Upper lobe of left lung (tissue), 6 donors: ENCODE results near the gene RGS17. TPM values are rescaled to one million over a fixed set of nuclear protein-coding genes. Genes with fewer than 3 reads are reported as not detected.

Source experiments
- ATAC-seq, 2 donors: fragments of 200-7000 bp; cut with Tn5 transposase; one replicate each; pipeline ENCODE4 v1.9.1; 2022; ENCODE audit warnings: mild to moderate bottlenecking in 2 of 2, moderate library complexity in 2 of 2; ENCODE audit not compliant: low FRiP score in 2 of 2
- DNase-seq, 2 donors: peaks; one replicate each; pipeline ENCODE4 v3.0.0-alpha.2; 2019 to 2020
- H3K27ac ChIP-seq, 4 donors: fragments of 200-600 bp; sonication (generic); one replicate each; pipeline ENCODE4 v1.5.1; 2016 to 2019
- H3K27me3 ChIP-seq, 4 donors: fragments of 200-600 bp; sonication (generic); one replicate each; pipeline ENCODE4 v1.5.1; 2017 to 2019
- H3K36me3 ChIP-seq, 4 donors: fragments of 200-600 bp; sonication (generic); one replicate each; pipeline ENCODE4 v1.5.1; 2016 to 2019
- H3K4me1 ChIP-seq, 4 donors: fragments of 200-600 bp; sonication (generic); one replicate each; pipeline ENCODE4 v1.5.1; 2018 to 2019
- H3K4me3 ChIP-seq, 4 donors: fragments of 200-600 bp; sonication (generic); one replicate each; pipeline ENCODE4 v1.5.1; 2017 to 2019; ENCODE audit warnings: mild to moderate bottlenecking in 2 of 4, moderate library complexity in 1 of 4
- H3K9me3 ChIP-seq, 4 donors: fragments of 200-600 bp; sonication (generic); one replicate each; pipeline ENCODE4 v1.5.1; 2018 to 2019
- CTCF ChIP-seq, 6 experiments: fragments of 450-650 bp in 4 of 6; fragments of 200-600 bp in 2 of 6; sonication (generic) in 2 of 6; IDR thresholded peaks; one replicate each; pipeline ENCODE4 v1.5.1; 2016 to 2019; ENCODE audit warnings: antibody characterized with exemption in 6 of 6
- EP300 ChIP-seq, 4 donors: sonication (generic); formaldehyde crosslinking; IDR thresholded peaks; one replicate each; pipeline ENCODE4 v1.5.1; 2017; ENCODE audit warnings: antibody characterized with exemption in 4 of 4, control low read depth in 2 of 4
- POLR2A ChIP-seq, 4 donors: fragments of 450-650 bp; IDR thresholded peaks; one replicate each; pipeline ENCODE4 v1.5.1; 2016 to 2017; ENCODE audit warnings: antibody characterized with exemption in 4 of 4, mild to moderate bottlenecking in 2 of 4
- POLR2AphosphoS5 ChIP-seq, 2 donors: sonication (generic); formaldehyde crosslinking; IDR thresholded peaks; one replicate each; pipeline ENCODE4 v1.5.1; 2017; ENCODE audit warnings: antibody characterized with exemption in 2 of 2
- WGBS, 2 donors: methylation state at CpG; one replicate each; pipeline ENCODE4 v1.1.5; 2017 to 2018; 5-methylcytosine and 5-hydroxymethylcytosine counted together
- small RNA-seq, 4 donors: library from RNA; depleted of rRNA; stranded (forward); fragments of <200 nt; gene quantifications; one replicate each; pipeline ENCODE3, GENCODE V24; 2016
- total RNA-seq, 6 donors: library from RNA; depleted of rRNA in 4 of 6; stranded (reverse); fragments of >200 nt in 4 of 6; gene quantifications; one replicate each; pipeline versions ENCODE4 v1.1.0 to v1.2.1, GENCODE V29; 2016 to 2021
- donor health status: DM: no; HTN: no; CAD: no; lungs with moderate emphysema.
- donor health status: DM: no; HTN: yes; CAD: no; lungs with severe emphysema.

The RGS17 gene
- total RNA-seq, 6 donors from 2014 or later, result 0.15 to 0.49 (median 0.28) TPM; not detected in 2

- TF ChIP-seq EP300 (IDR thresholded peaks at IDR 0.05), result no peak
- no peak for TF ChIP-seq CTCF (IDR thresholded peaks at IDR 0.05)
- TF ChIP-seq POLR2A (IDR thresholded peaks at IDR 0.05), result no peak
- no peak for TF ChIP-seq POLR2AphosphoS5 (IDR thresholded peaks at IDR 0.05)
- Histone ChIP-seq H3K36me3 (no peaks in the 10 kb centered on the region), H3K27me3 (no peaks in the 10 kb centered on the region), H3K4me3 (no peak overlapping the region), H3K27ac (no peak overlapping the region), H3K9me3 (no peaks in the 10 kb centered on the region), H3K4me1 (no peaks in the 10 kb centered on the region)
- DNase-seq (peak in 1 of 2 donors; percentile 39), ATAC-seq (no peak)
- 90 to 93% methylated on average over 24 of the region's 24 CpGs for WGBS, 2 donors
Measured at GRCh38 chr6:152959333-152959732, 171.7 kb downstream of the RGS17 start.

- no peak overlapping the region for H3K27ac ChIP-seq
- DNase-seq (no peak), ATAC-seq (no peak)
- no peaks in the 10 kb centered on the region for H3K36me3 ChIP-seq
- no peaks in the 10 kb centered on the region for H3K9me3 ChIP-seq
- TF ChIP-seq CTCF (IDR thresholded peaks at IDR 0.05) (no peak), POLR2AphosphoS5 (IDR thresholded peaks at IDR 0.05) (no peak), EP300 (IDR thresholded peaks at IDR 0.05) (no peak), POLR2A (IDR thresholded peaks at IDR 0.05) (no peak)
- no peaks in the 10 kb centered on the region for H3K4me1 ChIP-seq
- H3K4me3 ChIP-seq, result no peak overlapping the region
- H3K27me3 ChIP-seq, result no peaks in the 10 kb centered on the region
- WGBS, 2 donors, result 68 to 83% methylated on average over 1 of the region's 1 CpG
Measured at GRCh38 chr6:152957796-152958195, 173.3 kb downstream of the RGS17 start.

Small RNA genes within 50 kb of the gene (small RNA-seq; reads per million reads assigned to genes)
- gene AL080276.1 (0 reads per million in 4 donors), gene RNA5SP224 (0 reads per million in 4 donors)

Other genes with a start within 250 kb of the RGS17 start
- 1 to 10 TPM; 1.7 to 6.0 (median 4.8) TPM for gene FBXO5, start 148.2 kb downstream of the RGS17 start, total RNA-seq
- gene MTRF1L, start 128.6 kb downstream of the RGS17 start, total RNA-seq, result 10 to 100 TPM; 14.7 to 21.7 (median 16.9) TPM